Panc1 (cell line): ENCODE data around the gene DDC.

Experiments
- POLR2AphosphoS5 ChIP-seq: IDR thresholded peaks from 2 replicates; pipeline ENCODE4 v1.6.1; 2012; ENCODE audit warnings: mild to moderate bottlenecking, low read depth, low read length, moderate library complexity
- SIN3A ChIP-seq: IDR thresholded peaks from 2 replicates; pipeline ENCODE4 v1.6.1; 2012; ENCODE audit warnings: low read depth, mild to moderate bottlenecking, low read length, moderate library complexity, borderline replicate concordance; ENCODE audit not compliant: insufficient read depth
- TCF7L2 ChIP-seq: IDR thresholded peaks from 2 replicates; pipeline ENCODE4 v1.6.1; 2011; ENCODE audit warnings: mild to moderate bottlenecking, low read depth, low read length, inconsistent platforms
- TF ChIP-seq, protein P1 (sequence below): fragments of 450-650 bp; IDR thresholded peaks from 2 replicates; pipeline ENCODE4 v1.5.1; 2017; ENCODE audit warnings: mild to moderate bottlenecking
- TF ChIP-seq, protein P2 (sequence below), 2 experiments: IDR thresholded peaks; 2 replicates each; pipeline ENCODE4 v1.6.1; 2011 to 2012; ENCODE audit warnings: low read depth in 2 of 2, control low read depth in 1 of 2, low read length in 1 of 2, mild to moderate bottlenecking in 1 of 2, moderate library complexity in 1 of 2; ENCODE audit not compliant: insufficient read depth in 1 of 2

DNA sequence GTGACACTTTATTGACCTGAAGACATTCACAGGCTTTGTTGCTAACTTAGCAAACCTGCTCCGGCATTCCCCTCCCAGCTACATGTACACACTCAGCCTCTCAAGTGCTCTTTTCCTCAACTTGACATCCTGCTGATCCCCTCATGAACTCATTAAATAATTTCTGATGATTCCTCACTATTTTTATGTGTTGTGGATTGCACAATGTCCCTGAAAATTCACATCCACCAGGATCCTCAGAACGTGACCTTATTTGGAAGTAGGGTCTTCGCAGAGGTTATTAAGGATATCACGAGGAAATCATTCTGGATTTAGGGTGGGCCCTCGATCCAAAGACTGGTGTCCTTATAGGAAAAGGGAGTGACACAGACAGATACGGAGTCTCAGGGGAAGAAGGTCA is 142.3 kb downstream of the DDC start:
- TF ChIP-seq, protein P1, sequence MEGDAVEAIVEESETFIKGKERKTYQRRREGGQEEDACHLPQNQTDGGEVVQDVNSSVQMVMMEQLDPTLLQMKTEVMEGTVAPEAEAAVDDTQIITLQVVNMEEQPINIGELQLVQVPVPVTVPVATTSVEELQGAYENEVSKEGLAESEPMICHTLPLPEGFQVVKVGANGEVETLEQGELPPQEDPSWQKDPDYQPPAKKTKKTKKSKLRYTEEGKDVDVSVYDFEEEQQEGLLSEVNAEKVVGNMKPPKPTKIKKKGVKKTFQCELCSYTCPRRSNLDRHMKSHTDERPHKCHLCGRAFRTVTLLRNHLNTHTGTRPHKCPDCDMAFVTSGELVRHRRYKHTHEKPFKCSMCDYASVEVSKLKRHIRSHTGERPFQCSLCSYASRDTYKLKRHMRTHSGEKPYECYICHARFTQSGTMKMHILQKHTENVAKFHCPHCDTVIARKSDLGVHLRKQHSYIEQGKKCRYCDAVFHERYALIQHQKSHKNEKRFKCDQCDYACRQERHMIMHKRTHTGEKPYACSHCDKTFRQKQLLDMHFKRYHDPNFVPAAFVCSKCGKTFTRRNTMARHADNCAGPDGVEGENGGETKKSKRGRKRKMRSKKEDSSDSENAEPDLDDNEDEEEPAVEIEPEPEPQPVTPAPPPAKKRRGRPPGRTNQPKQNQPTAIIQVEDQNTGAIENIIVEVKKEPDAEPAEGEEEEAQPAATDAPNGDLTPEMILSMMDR, result no peak
- no peak for TF ChIP-seq TCF7L2
- TF ChIP-seq POLR2AphosphoS5, result no peak
- TF ChIP-seq, protein P2, sequence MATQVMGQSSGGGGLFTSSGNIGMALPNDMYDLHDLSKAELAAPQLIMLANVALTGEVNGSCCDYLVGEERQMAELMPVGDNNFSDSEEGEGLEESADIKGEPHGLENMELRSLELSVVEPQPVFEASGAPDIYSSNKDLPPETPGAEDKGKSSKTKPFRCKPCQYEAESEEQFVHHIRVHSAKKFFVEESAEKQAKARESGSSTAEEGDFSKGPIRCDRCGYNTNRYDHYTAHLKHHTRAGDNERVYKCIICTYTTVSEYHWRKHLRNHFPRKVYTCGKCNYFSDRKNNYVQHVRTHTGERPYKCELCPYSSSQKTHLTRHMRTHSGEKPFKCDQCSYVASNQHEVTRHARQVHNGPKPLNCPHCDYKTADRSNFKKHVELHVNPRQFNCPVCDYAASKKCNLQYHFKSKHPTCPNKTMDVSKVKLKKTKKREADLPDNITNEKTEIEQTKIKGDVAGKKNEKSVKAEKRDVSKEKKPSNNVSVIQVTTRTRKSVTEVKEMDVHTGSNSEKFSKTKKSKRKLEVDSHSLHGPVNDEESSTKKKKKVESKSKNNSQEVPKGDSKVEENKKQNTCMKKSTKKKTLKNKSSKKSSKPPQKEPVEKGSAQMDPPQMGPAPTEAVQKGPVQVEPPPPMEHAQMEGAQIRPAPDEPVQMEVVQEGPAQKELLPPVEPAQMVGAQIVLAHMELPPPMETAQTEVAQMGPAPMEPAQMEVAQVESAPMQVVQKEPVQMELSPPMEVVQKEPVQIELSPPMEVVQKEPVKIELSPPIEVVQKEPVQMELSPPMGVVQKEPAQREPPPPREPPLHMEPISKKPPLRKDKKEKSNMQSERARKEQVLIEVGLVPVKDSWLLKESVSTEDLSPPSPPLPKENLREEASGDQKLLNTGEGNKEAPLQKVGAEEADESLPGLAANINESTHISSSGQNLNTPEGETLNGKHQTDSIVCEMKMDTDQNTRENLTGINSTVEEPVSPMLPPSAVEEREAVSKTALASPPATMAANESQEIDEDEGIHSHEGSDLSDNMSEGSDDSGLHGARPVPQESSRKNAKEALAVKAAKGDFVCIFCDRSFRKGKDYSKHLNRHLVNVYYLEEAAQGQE (IDR thresholded peaks at IDR 0.05; ENCODE audit: insufficient read depth in 1 of 2, low read depth in 2 of 2, low read length in 1 of 2), result no peak
- no peak for TF ChIP-seq SIN3A
